SJSA1 (cell line): ENCODE measurements around the gene SNCB. TPM values are rescaled to one million over a fixed set of nuclear protein-coding genes. Genes with fewer than 3 reads are reported as not detected.
"Not testable (repeated sequence)": the region's sequence is repeated elsewhere in the genome, so short reads cannot be mapped to it uniquely, and the experiment has no call there.

Source experiments
- DNase-seq, 2 experiments: peaks; one replicate each; pipeline ENCODE4 v3.0.0-alpha.2; 2015 to 2020; ENCODE audit warnings: low spot score in 2 of 2, low read depth in 1 of 2
- H3K27ac ChIP-seq: fragments of 250-450 bp; sonication (Bioruptor Pico); 2 replicates; pipeline ENCODE4 v1.5.1; 2020; ENCODE audit warnings: mild to moderate bottlenecking, moderate library complexity
- H3K27me3 ChIP-seq: fragments of 250-450 bp; sonication (Bioruptor Pico); replicated peaks from 2 replicates; pipeline ENCODE4 v1.5.1; 2020; ENCODE audit warnings: mild to moderate bottlenecking, moderate library complexity
- H3K36me3 ChIP-seq: fragments of 250-450 bp; sonication (Bioruptor Pico); 2 replicates; pipeline ENCODE4 v1.5.1; 2020; ENCODE audit warnings: mild to moderate bottlenecking
- H3K4me1 ChIP-seq: fragments of 250-450 bp; sonication (Bioruptor Pico); replicated peaks from 2 replicates; pipeline ENCODE4 v1.6.1; 2021; ENCODE audit warnings: mild to moderate bottlenecking
- H3K4me3 ChIP-seq: fragments of 250-450 bp; sonication (Bioruptor Pico); 2 replicates; pipeline ENCODE4 v1.5.1; 2020; ENCODE audit warnings: mild to moderate bottlenecking
- H3K9me3 ChIP-seq: fragments of 250-450 bp; sonication (Bioruptor Pico); replicated peaks from 2 replicates; pipeline ENCODE4 v1.5.1; 2020; ENCODE audit warnings: mild to moderate bottlenecking
- total RNA-seq: library from RNA; depleted of rRNA; stranded (reverse); fragments of >200 nt; shearing (Covaris generic); gene quantifications from 2 replicates; pipeline ENCODE4 v1.2.3, GENCODE V29; 2014

The SNCB gene
- total RNA-seq, 1 experiment from 2014 or later, result not detected

DNA sequence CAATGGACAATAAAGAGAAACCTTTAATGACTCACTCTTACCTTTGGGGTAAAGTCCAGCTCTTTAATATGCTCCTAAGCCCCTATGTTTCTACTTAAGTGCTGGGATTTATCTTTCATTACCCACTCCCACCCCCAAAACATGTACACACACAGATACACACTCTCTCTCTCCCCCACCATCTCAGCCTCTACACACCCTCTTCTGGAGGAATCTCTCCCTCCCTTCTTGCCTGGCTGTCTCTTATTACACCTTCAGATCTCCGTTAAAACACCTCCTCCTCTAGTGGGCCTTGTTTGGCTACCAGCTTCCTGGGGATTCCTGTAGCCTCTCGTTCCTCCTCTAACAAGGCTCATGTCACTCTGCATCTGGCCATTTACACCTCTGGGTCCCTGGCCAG is 27.2 kb downstream of the SNCB start:
- no peak overlapping the region for H3K4me3 ChIP-seq

DNA sequence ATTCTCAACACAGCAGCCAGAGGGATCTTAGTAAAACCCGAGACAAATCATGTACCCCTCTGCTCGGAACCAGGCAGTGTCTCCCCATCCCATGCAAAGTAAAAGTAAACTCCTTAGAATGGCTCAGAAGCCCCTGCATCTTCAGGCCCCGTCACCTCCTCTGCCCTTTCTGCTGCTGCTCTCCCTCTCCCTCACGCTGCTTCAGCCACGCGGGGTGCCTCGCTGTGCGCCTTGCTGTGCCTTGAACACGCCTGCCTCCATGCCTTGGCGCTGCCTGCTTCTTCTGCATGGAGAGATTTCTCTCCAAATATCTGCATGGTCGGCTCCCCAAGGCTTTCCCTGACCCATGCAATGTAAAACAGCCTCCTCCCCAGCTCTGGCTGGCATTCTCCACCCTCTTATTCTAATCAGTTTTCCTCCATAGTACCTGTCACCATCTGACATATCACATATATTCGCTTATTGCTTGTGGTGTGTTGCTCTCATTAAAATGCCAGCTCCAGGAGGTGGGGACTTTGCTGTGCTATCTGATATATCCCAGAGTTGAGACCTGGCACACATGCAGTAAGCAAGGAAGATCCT is 28.3 kb downstream of the SNCB start:
- H3K36me3 ChIP-seq, result peaks cover 9% of the 10 kb centered on the region; the same call in 1 of the 2 replicates
- no peaks in the 10 kb centered on the region for H3K27me3 ChIP-seq
- H3K9me3 ChIP-seq, result no peaks in the 10 kb centered on the region
- no peak overlapping the region for H3K4me3 ChIP-seq
- no peak overlapping the region for H3K27ac ChIP-seq
- DNase-seq, result no peak
- H3K4me1 ChIP-seq, result no peaks in the 10 kb centered on the region

More for the DNA sequence above, 27.2 kb downstream of the SNCB start:
- Histone ChIP-seq H3K27me3 (no peaks in the 10 kb centered on the region), H3K9me3 (no peaks in the 10 kb centered on the region), H3K27ac (no peak overlapping the region), H3K36me3 (peaks cover 5% of the 10 kb centered on the region; the same call in 1 of the 2 replicates), H3K4me1 (no peaks in the 10 kb centered on the region)
- no peak for DNase-seq

DNA sequence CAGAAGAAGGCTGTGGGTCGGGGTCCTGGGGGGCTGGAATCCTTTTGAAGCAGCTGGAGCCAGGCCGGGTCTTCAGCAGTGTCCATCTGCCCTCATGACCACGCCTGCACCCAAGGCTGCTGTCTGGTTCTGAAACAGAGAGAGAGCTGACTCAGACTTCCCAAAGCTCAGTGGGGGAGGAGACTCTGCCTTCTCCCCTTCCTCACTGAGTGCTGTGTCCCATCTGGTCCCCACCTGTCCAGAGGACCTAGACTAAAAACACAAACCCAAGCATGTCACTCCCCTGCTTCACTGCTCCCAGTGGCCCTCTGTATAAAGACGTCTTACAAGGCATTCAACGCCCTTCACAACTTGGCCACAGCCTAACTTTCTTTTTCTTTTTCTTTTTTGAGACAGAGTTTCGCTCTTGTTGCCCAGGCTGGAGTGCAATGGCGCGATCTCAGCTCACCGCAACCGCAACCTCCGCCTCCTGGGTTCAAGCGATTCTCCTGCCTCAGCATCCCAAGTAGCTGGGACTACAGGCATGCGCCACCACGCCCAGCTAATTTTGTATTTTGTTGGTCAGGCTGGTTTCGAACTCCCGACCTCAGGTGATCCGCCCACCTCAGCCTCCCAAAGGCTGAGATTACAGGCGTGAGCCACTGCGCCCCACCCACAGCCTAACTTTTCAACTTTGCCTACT is 30.4 kb downstream of the SNCB start:
- H3K27ac ChIP-seq, H3K4me1 ChIP-seq, H3K4me3 ChIP-seq, DNase-seq, H3K36me3 ChIP-seq, H3K9me3 ChIP-seq, H3K27me3 ChIP-seq: not testable (repeated sequence)

DNA sequence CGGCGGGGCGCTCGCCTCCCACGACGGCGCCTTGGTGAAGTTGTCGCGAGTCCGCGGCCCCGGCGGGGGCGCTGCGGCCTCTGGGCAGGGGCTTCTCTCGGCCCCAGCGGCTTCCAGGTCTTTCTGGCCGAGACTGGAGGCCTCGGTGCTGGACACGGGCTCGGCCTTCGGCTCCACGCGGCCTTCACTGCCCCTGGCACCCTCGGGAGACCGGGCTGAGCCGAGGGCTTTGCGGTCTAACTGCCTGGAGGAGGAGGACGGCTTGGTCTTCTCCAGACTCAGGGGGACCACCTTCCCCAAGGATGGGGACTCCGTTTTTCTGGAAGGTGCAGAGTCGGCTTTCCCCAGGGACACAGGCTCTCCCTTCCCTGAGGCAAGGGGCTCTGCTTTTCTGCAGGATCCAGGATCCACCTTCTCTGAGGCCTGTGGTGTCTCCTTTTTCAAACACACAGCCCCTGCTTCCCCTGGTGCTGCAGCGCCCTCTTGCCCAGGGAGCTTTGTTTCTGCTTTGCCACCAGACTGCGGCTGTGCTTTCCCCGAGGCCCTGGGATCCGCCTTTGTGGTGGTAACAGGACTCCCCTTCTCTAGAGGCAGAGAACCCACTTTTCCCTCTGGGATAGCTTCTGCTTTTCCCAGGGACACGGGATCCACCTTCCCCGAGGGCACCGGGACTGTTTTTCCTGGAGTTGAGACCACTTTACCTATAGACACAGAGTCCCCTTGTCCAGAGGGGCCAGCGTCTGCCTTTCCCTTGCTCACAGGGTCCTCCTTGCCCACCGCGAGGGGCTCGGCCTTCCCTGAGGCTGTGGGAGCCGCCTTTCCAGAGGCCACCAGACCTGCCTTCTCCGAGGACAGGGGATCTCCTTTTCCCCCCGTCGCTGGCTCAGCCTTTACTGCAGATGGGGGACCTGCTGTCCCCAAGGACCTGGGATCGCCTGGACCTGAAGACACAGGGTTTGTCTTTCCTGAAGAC is 32.6 kb downstream of the SNCB start:
- H3K36me3 ChIP-seq, result peaks cover 9% of the 10 kb centered on the region; the same call in 1 of the 2 replicates
- H3K27ac ChIP-seq, result no peak overlapping the region
- no peaks in the 10 kb centered on the region for H3K4me1 ChIP-seq
- no peak overlapping the region for H3K4me3 ChIP-seq
- H3K27me3 ChIP-seq, result no peaks in the 10 kb centered on the region
- no peak for DNase-seq
- H3K9me3 ChIP-seq, result no peaks in the 10 kb centered on the region

- no peak for DNase-seq
- peaks cover 9% of the 10 kb centered on the region; the same call in 1 of the 2 replicates for H3K36me3 ChIP-seq
- H3K27me3 ChIP-seq, result no peaks in the 10 kb centered on the region
- H3K9me3 ChIP-seq, result no peaks in the 10 kb centered on the region
- no peak overlapping the region for H3K27ac ChIP-seq
- H3K4me3 ChIP-seq, result no peak overlapping the region
- no peaks in the 10 kb centered on the region for H3K4me1 ChIP-seq
Observed at GRCh38 chr5:176596689-176597416, 33.5 kb downstream of the SNCB start.

DNA sequence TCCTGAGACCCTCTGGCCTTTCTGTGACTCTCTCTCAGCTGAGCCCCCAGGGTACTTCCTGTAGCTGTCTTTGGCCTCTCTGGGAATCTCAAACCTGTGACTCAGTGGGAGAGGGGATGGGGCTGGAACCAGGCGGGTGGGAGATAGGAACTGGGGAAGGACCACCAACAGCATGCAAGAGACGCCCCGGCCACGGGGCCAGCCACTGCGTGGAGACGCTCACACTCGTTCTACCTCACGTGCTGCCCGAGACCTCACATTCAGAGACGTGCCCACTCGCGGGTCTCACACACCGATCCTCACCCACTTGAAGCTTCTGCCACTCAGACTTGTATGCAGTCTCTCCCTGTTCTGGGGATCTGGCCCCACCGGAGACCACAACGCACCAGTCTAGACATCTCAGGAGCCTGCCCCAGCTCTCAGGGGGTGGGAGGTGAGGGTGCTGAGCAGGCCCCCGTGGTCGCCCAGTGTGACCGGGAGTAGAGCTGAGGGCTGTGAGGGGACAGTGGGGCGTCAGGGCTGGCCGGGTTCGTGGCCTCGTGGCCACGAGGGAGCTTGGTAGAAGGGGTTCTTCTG is 34.2 kb downstream of the SNCB start:
- H3K9me3 ChIP-seq, result peaks cover 2% of the 10 kb centered on the region
- H3K27ac ChIP-seq, result no peak overlapping the region
- H3K4me3 ChIP-seq, result no peak overlapping the region
- H3K36me3 ChIP-seq, result peaks cover 13% of the 10 kb centered on the region
- H3K4me1 ChIP-seq, result no peaks in the 10 kb centered on the region
- H3K27me3 ChIP-seq, result no peaks in the 10 kb centered on the region
- DNase-seq, result no peak

DNA sequence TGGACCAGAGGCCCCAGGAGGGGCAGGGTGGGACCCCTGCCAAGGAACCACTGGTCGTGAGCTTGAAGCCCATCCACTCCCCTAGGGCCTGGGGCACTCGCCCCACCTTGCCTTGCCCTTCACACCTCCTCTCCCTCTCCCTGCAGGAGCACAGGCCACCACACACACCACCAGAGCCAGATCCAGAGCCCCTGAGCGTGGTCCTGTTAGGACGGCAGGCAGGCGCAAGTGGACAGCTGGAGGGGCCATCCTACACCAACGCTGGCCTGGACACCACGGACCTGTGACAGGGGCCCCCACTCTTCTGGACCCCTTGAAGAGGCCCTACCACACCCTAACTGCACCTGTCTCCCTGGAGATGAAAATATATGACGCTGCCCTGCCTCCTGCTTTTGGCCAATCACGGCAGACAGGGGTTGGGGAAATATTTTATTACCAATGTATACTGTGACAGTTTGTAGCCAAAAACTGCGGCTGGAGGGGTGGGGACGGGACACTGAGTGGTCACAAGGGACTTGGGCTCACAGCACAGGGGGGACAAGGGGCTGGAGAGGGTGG is 34.9 kb downstream of the SNCB start:
- Histone ChIP-seq H3K4me3 (no peak overlapping the region), H3K4me1 (no peaks in the 10 kb centered on the region), H3K27me3 (no peaks in the 10 kb centered on the region), H3K36me3 (peaks cover 15% of the 10 kb centered on the region), H3K27ac (no peak overlapping the region), H3K9me3 (peaks cover 8% of the 10 kb centered on the region)
- no peak for DNase-seq

GRCh38 chr5:176594554-176594953 is 35.8 kb downstream of the SNCB start:
- no peak overlapping the region for H3K4me3 ChIP-seq
- H3K36me3 ChIP-seq, result peaks cover 15% of the 10 kb centered on the region
- H3K27ac ChIP-seq, result no peak overlapping the region
- H3K4me1 ChIP-seq, result no peaks in the 10 kb centered on the region
- no peak for DNase-seq
- H3K9me3 ChIP-seq, result peaks cover 11% of the 10 kb centered on the region
- H3K27me3 ChIP-seq, result no peaks in the 10 kb centered on the region

GRCh38 chr5:176593273-176593869 is 37.0 kb downstream of the SNCB start:
- Histone ChIP-seq H3K4me3 (no peak overlapping the region), H3K27me3 (no peaks in the 10 kb centered on the region), H3K27ac (no peak overlapping the region), H3K4me1 (no peaks in the 10 kb centered on the region), H3K9me3 (peaks cover 11% of the 10 kb centered on the region), H3K36me3 (peaks cover 13% of the 10 kb centered on the region)
- no peak for DNase-seq

GRCh38 chr5:176592573-176592972 is 37.8 kb downstream of the SNCB start:
- H3K27me3 ChIP-seq, result no peaks in the 10 kb centered on the region
- peaks cover 6% of the 10 kb centered on the region for H3K36me3 ChIP-seq
- no peak overlapping the region for H3K4me3 ChIP-seq
- no peaks in the 10 kb centered on the region for H3K4me1 ChIP-seq
- H3K9me3 ChIP-seq, result peaks cover 11% of the 10 kb centered on the region
- no peak for DNase-seq
- H3K27ac ChIP-seq, result no peak overlapping the region

DNA sequence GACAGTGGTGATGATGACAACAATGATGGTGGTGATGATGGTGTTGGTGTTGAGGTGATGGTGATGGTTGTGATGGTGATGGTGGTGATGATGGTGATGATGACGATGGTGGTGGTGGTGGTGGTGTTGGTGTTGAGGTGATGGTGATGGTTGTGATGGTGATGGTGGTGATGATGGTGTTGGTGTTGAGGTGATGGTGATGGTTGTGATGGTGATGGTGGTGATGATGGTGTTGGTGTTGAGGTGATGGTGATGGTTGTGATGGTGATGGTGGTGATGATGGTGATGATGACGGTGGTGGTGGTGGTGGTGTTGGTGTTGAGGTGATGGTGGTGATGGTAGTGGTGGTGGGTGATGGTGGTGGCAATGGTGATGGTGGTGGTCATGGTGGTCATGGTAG is 38.7 kb downstream of the SNCB start:
- H3K27ac ChIP-seq, H3K27me3 ChIP-seq, H3K4me1 ChIP-seq, DNase-seq, H3K4me3 ChIP-seq, H3K36me3 ChIP-seq: not testable (repeated sequence)
- H3K9me3 ChIP-seq, result peaks cover 13% of the 10 kb centered on the region

GRCh38 chr5:176590035-176590717 is 40.2 kb downstream of the SNCB start:
- H3K27ac ChIP-seq, result no peak overlapping the region
- H3K9me3 ChIP-seq, result peaks cover 17% of the 10 kb centered on the region
- no peaks in the 10 kb centered on the region; the same call in 1 of the 2 replicates for H3K27me3 ChIP-seq
- no peak overlapping the region for H3K4me3 ChIP-seq
- DNase-seq, result no peak
- H3K4me1 ChIP-seq, result no peaks in the 10 kb centered on the region
- peaks cover 6% of the 10 kb centered on the region; the same call in 1 of the 2 replicates for H3K36me3 ChIP-seq
